ENCODE data around the gene SLC1A6.
"Not testable (repeated sequence)": the region's sequence is repeated elsewhere in the genome, so short reads cannot be mapped to it uniquely, and the experiment has no call there.

SLC1A6 gene

GRCh38 chr19:14957464-14957863 lies 22.2 kb downstream of the SLC1A6 start:
- DNase-seq (ENCODE audit: low spot score): no peak

GRCh38 chr19:14954071-14954655 lies 25.5 kb downstream of the SLC1A6 start:
- DNase-seq (ENCODE audit: low spot score): no peak

DNA sequence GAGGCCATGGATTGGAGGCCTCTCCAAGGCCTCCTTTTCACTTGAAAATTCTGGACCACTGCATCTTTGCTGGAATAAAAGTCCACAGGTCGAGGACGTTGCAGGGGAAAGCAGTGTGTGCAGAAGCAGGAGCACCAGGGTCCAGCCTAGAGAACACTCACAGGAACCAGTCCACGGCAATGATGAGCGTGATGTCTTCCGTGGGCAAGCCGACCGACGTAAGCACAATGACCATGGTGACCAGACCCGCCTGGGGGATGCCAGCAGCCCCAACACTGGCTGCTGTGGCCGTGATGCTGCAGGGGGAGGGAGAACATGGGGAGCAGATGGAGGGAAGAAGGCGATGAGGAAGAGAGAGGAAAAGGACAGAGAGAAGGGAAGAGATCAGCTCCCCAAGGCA lies 26.9 kb downstream of the SLC1A6 start:
- no peak for DNase-seq (ENCODE audit: low spot score)

- DNase-seq (ENCODE audit: low spot score): no peak
Observed at GRCh38 chr19:14950421-14950820, 29.2 kb downstream of the SLC1A6 start.

DNA sequence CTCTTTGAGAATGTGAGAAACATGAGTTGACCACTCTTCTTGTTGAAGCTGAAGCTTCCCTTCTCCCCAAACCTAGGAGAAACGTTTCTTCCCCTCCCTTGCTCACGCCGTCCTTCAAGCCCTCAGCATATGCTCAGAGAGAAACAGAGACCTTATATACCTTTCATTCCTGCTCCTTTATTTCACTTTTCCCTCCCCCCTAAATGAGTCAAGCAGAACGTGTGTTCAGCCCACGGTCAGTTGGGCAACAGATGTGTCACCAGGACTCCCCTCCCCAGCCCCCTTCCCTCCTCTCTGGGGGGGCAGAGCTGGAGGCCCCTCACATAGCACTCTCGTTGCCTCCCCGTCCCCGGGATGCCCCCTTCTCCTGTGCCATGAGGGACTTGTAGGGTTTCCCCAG lies 29.8 kb downstream of the SLC1A6 start:
- no peak for DNase-seq (ENCODE audit: low spot score)

DNA sequence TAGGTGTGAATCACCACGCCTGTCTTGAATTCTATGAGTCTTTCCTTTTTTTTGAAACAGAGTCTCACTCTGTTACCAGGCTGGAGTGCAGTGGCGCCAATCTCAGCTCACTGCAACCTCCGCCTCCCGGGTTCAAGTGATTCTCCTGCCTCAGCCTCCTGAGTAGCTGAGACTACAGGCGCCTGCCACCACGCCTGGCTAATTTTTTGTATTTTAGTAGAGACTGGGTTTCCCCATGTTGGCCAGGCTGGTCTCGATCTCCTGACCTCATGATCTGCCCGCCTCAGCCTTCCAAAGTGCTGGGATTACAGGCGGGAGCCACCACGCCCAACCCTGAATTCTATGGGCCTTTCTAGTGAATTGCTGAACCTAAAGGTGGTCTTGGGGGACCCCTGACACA lies 30.3 kb downstream of the SLC1A6 start:
- DNase-seq (ENCODE audit: low spot score): not testable (repeated sequence)

DNA sequence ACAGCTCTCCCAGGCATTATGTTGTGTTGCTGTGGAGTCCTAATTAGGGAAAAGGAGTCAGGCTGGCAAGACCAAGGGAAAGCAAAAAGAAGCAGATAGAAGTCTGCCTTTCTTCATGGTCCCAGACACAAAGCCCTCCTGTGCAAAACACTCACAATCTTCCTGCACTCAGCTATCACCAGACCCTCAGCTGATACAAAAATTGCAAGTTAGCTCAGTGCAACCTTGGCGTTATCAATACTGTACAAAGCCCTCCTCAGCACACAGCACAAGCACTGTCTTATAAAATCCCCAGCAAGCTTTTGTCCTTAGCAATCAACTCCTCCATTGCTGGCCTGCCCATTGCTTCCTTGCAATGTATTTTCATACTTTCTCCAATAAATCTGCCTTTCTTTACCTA lies 35.2 kb downstream of the SLC1A6 start:
- DNase-seq (ENCODE audit: low spot score): no peak

DNA sequence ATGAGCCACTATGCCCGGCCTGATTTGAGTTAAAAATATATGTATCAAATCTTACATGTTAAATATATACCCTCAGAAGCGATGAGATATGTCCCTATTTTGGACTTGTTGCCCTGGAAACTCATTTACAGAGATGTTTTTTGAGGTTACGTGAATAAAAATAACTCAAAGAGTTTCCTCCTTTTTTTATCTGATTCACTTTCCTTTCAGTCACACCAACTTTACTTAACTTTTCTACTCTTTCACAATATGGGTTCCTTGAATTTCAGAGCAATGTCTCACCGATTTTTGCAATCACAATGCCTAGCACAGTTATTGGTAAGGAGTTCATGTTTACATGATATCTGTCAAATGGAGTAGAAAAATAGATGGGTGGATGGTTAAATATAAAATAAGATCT lies 36.1 kb downstream of the SLC1A6 start:
- DNase-seq (ENCODE audit: low spot score): no peak

DNA sequence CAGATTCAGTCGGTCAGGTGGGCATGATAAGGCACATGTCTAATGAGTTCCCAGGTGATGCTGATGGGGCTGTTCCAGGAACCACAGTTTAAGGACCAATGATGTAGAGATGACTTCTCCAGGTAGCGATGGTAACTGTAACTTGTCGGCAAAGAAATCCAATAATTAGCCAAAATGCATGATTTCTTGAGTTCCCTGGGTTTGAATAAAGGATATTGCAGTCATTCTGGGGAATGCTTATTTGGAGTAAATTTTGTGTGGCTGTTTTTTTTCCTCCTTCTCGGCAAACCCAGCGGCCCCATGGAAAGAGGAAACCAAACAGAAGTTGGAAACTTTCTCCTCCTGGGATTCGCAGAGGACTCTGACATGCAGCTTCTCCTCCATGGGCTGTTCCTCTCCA lies 38.5 kb downstream of the SLC1A6 start, which contains the start of gene OR7C2:
TSS of gene OR7C2 (plus strand) at position 301 of the 400 bp plus-strand sequence. CDS start at position 301, 0 bp downstream.
- DNase-seq (ENCODE audit: low spot score): no peak

GRCh38 chr19:14940266-14940665 lies 39.4 kb downstream of the SLC1A6 start:
- no peak for DNase-seq (ENCODE audit: low spot score)

DNA sequence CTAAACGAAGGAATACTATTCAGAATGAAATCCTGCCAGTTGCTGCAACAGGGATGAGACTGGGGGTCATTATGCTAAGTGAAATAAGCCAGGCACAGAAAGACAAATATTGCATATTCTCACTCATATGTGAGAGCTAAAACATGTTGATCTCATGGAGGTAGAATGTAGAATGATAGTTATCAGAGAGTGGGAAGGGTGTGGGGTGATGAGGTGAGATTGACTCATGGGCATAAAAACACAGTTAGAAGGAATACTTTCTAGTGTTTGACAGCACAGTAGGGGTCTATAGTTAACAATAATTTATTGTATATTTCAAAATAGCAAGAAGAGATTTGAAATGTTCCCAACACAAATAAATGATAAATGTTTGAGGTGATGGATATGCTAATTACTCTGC lies 46.2 kb downstream of the SLC1A6 start:
- no peak for DNase-seq (ENCODE audit: low spot score)

- no peak for DNase-seq (ENCODE audit: low spot score)
Observed at GRCh38 chr19:14916848-14917247, 62.8 kb downstream of the SLC1A6 start.

GRCh38 chr19:14915116-14915515 lies 64.5 kb downstream of the SLC1A6 start:
- DNase-seq (ENCODE audit: low spot score): no peak

DNA sequence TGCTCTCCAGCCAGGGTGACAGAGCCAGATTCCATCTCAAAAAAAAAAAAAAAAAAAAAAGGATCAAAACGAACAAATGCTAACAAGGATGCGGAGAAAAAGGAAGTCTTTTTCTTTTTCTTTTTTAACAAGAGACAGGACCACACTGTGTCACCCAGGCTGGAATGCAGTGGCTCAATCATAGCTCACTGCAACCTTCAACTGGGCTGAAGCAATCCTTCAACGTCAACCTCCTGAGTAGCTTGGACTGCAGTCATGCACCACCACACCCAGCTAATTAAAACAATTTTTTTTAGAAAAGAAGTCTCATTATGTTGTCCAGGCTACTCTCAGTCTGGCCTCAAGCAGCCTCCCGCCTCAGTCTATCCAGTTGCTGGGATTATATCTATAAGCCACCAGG lies 73.0 kb downstream of the SLC1A6 start:
- no peak for DNase-seq (ENCODE audit: low spot score)

DNA sequence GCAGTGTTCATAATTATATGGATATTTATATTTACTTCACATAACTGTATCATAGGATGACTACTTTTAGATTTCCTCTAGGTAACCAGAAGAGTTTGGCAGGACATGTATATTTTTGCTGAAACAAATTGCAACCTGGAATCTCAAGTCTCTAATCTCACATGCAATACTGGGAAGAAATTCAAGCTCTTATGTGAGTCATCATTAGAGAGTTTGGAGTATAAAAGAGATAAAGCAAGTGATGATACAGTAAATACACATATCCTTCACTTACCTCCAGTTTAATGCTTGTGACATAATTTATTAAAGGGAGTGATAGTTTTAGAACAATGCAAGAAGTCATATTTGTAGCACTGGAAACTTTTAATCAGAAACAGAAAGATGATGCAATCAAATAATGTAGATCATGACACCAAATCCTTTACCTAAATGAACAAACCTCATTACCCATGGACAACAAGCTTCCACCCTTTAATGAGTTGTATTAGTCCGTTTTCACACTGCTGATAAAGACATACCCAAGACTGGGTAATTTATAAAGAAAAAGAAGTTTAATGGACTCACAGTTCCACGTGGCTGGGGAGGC lies 77.9 kb downstream of the SLC1A6 start:
- DNase-seq (ENCODE audit: low spot score): no peak
